SK-N-MC (cell line): ENCODE measurements around the gene TMPRSS9.

Source experiments
- EZH2 ChIP-seq: fragments of 200-600 bp; sonication (generic); IDR thresholded peaks from one replicate; pipeline ENCODE4 v1.6.1; 2017; ENCODE audit warnings: antibody characterized with exemption
- FOXP2 ChIP-seq: optimal IDR thresholded peaks from 2 replicates; pipeline ENCODE3; 2011; ENCODE audit warnings: mild to moderate bottlenecking, moderate library complexity; ENCODE audit not compliant: insufficient read depth; ENCODE audit errors: extremely low read length, control extremely low read depth
- POLR2AphosphoS5 ChIP-seq: IDR thresholded peaks from 2 replicates; pipeline ENCODE4 v1.6.1; 2012; ENCODE audit warnings: mild to moderate bottlenecking, low read depth, low read length, borderline replicate concordance

GRCh38 chr19:2415281-2415972, 55.4 kb downstream of the TMPRSS9 start:
- no peak; the same call in 1 of the 2 replicates for TF ChIP-seq POLR2AphosphoS5
- no peak for TF ChIP-seq EZH2
- no peak for TF ChIP-seq FOXP2
